Upper lobe of left lung (tissue), 6 donors: ENCODE data around the gene PRRG2. TPM values are rescaled to one million over a fixed set of nuclear protein-coding genes. Genes with fewer than 3 reads are reported as not detected.

Source experiments
- ATAC-seq, 2 donors: fragments of 200-7000 bp; cut with Tn5 transposase; one replicate each; pipeline ENCODE4 v1.9.1; 2022; ENCODE audit warnings: mild to moderate bottlenecking in 2 of 2, moderate library complexity in 2 of 2; ENCODE audit not compliant: low FRiP score in 2 of 2
- DNase-seq, 2 donors: peaks; one replicate each; pipeline ENCODE4 v3.0.0-alpha.2; 2019 to 2020
- H3K27ac ChIP-seq, 4 donors: fragments of 200-600 bp; sonication (generic); one replicate each; pipeline ENCODE4 v1.5.1; 2016 to 2019
- H3K27me3 ChIP-seq, 4 donors: fragments of 200-600 bp; sonication (generic); one replicate each; pipeline ENCODE4 v1.5.1; 2017 to 2019
- H3K36me3 ChIP-seq, 4 donors: fragments of 200-600 bp; sonication (generic); one replicate each; pipeline ENCODE4 v1.5.1; 2016 to 2019
- H3K4me1 ChIP-seq, 4 donors: fragments of 200-600 bp; sonication (generic); one replicate each; pipeline ENCODE4 v1.5.1; 2018 to 2019
- H3K4me3 ChIP-seq, 4 donors: fragments of 200-600 bp; sonication (generic); one replicate each; pipeline ENCODE4 v1.5.1; 2017 to 2019; ENCODE audit warnings: mild to moderate bottlenecking in 2 of 4, moderate library complexity in 1 of 4
- H3K9me3 ChIP-seq, 4 donors: fragments of 200-600 bp; sonication (generic); one replicate each; pipeline ENCODE4 v1.5.1; 2018 to 2019
- CTCF ChIP-seq, 6 experiments: fragments of 450-650 bp in 4 of 6; fragments of 200-600 bp in 2 of 6; sonication (generic) in 2 of 6; IDR thresholded peaks; one replicate each; pipeline ENCODE4 v1.5.1; 2016 to 2019; ENCODE audit warnings: antibody characterized with exemption in 6 of 6
- EP300 ChIP-seq, 4 donors: sonication (generic); formaldehyde crosslinking; IDR thresholded peaks; one replicate each; pipeline ENCODE4 v1.5.1; 2017; ENCODE audit warnings: antibody characterized with exemption in 4 of 4, control low read depth in 2 of 4
- POLR2A ChIP-seq, 4 donors: fragments of 450-650 bp; IDR thresholded peaks; one replicate each; pipeline ENCODE4 v1.5.1; 2016 to 2017; ENCODE audit warnings: antibody characterized with exemption in 4 of 4, mild to moderate bottlenecking in 2 of 4
- POLR2AphosphoS5 ChIP-seq, 2 donors: sonication (generic); formaldehyde crosslinking; IDR thresholded peaks; one replicate each; pipeline ENCODE4 v1.5.1; 2017; ENCODE audit warnings: antibody characterized with exemption in 2 of 2
- WGBS, 2 donors: methylation state at CpG; one replicate each; pipeline ENCODE4 v1.1.5; 2017 to 2018; 5-methylcytosine and 5-hydroxymethylcytosine counted together
- total RNA-seq, 6 donors: library from RNA; depleted of rRNA in 4 of 6; stranded (reverse); fragments of >200 nt in 4 of 6; gene quantifications; one replicate each; pipeline versions ENCODE4 v1.1.0 to v1.2.1, GENCODE V29; 2016 to 2021
- donor health status: DM: no; HTN: no; CAD: no; lungs with moderate emphysema.
- donor health status: DM: no; HTN: yes; CAD: no; lungs with severe emphysema.

Gene PRRG2
- total RNA-seq, 6 donors from 2014 or later = 3.8 to 10.0 (median 7.1) TPM

- H3K4me3 ChIP-seq = no peak overlapping the region
- peaks cover 14 to 24% (median 19%) of the 10 kb centered on the region in 4 donors for H3K4me1 ChIP-seq
- no peaks in the 10 kb centered on the region for H3K27me3 ChIP-seq
- 31 to 43% methylated on average over 14 of the region's 14 CpGs for WGBS, 2 donors
- no peak overlapping the region for H3K27ac ChIP-seq
- ATAC-seq (peak; percentile 82 to 92), DNase-seq (peak in 1 of 2 donors; percentile 52)
- H3K9me3 ChIP-seq = no peaks in the 10 kb centered on the region
- H3K36me3 ChIP-seq = peaks cover 0 to 11% (median 4%) of the 10 kb centered on the region in 4 donors
- no peak for TF ChIP-seq EP300 (IDR thresholded peaks at IDR 0.05)
- TF ChIP-seq CTCF (IDR thresholded peaks at IDR 0.05) = peak; percentile 87 to 94 (median 91)
These were observed 10.8 kb upstream of the PRRG2 start for GRCh38 chr19:49570138-49570856.

- H3K27ac ChIP-seq = no peak overlapping the region
- TF ChIP-seq CTCF (IDR thresholded peaks at IDR 0.05) = no peak
- TF ChIP-seq POLR2A (IDR thresholded peaks at IDR 0.05) = no peak
- TF ChIP-seq EP300 (IDR thresholded peaks at IDR 0.05) = no peak
- no peak for TF ChIP-seq POLR2AphosphoS5 (IDR thresholded peaks at IDR 0.05)
- H3K4me3 ChIP-seq = no peak overlapping the region
- no peak for ATAC-seq
- H3K36me3 ChIP-seq = peaks cover 3 to 19% (median 11%) of the 10 kb centered on the region in 4 donors
- peaks cover 10 to 20% (median 15%) of the 10 kb centered on the region in 4 donors for H3K4me1 ChIP-seq
- 80 to 81% methylated on average over 11 of the region's 11 CpGs for WGBS, 2 donors
- no peak for DNase-seq
- no peaks in the 10 kb centered on the region for H3K9me3 ChIP-seq
- H3K27me3 ChIP-seq = no peaks in the 10 kb centered on the region
These were observed 10.0 kb upstream of the PRRG2 start for GRCh38 chr19:49570997-49571676.

- TF ChIP-seq POLR2AphosphoS5 (IDR thresholded peaks at IDR 0.05) = no peak
- no peak for TF ChIP-seq POLR2A (IDR thresholded peaks at IDR 0.05)
- no peak for TF ChIP-seq EP300 (IDR thresholded peaks at IDR 0.05)
- no peak for TF ChIP-seq CTCF (IDR thresholded peaks at IDR 0.05)
- no peak overlapping the region for H3K4me3 ChIP-seq
- H3K27ac ChIP-seq = no peak overlapping the region
- no peaks in the 10 kb centered on the region for H3K27me3 ChIP-seq
- no peaks in the 10 kb centered on the region for H3K9me3 ChIP-seq
- ATAC-seq (peak in 1 of 2 donors; percentile 31), DNase-seq (no peak)
- H3K4me1 ChIP-seq = peaks cover 10 to 18% (median 15%) of the 10 kb centered on the region in 4 donors
- 95 to 98% methylated on average over 7 of the region's 7 CpGs for WGBS, 2 donors
- peaks cover 3 to 22% (median 14%) of the 10 kb centered on the region in 4 donors for H3K36me3 ChIP-seq
These were observed 8.1 kb upstream of the PRRG2 start for GRCh38 chr19:49573009-49573408.

- Histone ChIP-seq H3K4me3 (no peak overlapping the region), H3K27ac (no peak overlapping the region), H3K4me1 (peaks cover 10 to 14% (median 13%) of the 10 kb centered on the region in 4 donors), H3K9me3 (no peaks in the 10 kb centered on the region), H3K27me3 (no peaks in the 10 kb centered on the region), H3K36me3 (peaks cover 3 to 22% (median 14%) of the 10 kb centered on the region in 4 donors)
- no peak for DNase-seq
- TF ChIP-seq CTCF (IDR thresholded peaks at IDR 0.05) (no peak), POLR2A (IDR thresholded peaks at IDR 0.05) (no peak), EP300 (IDR thresholded peaks at IDR 0.05) (no peak), POLR2AphosphoS5 (IDR thresholded peaks at IDR 0.05) (no peak)
- WGBS, 2 donors = 87% methylated on average over 3 of the region's 3 CpGs
- no peak for ATAC-seq
These were observed 7.7 kb upstream of the PRRG2 start for GRCh38 chr19:49573425-49573824.
